ENCODE data around the gene TMC3.

- TF ChIP-seq CTCF (IDR thresholded peaks at IDR 0.05): no peak
- TF ChIP-seq CHD4 (IDR thresholded peaks at IDR 0.05; ENCODE audit: borderline replicate concordance): no peak
Measured at GRCh38 chr15:81297603-81298575, 76.1 kb downstream of the TMC3 start.
